ENCODE results near the gene HNRNPUL2. TPM values are rescaled to one million over a fixed set of nuclear protein-coding genes. Genes with fewer than 3 reads are reported as not detected.
A peak's percentile ranks its signal among the peaks of the same experiment; 100 is the strongest.

HNRNPUL2 gene
- total and polyA plus RNA-seq, 9 of the 15 experiments (the other 6 are each of a cell fraction or from before 2014, with no cell fraction given): 0.89 to 44.3 (median 15.2) TPM

- TF ChIP-seq ZNF407 (IDR thresholded peaks at IDR 0.05; ENCODE audit: low read depth): no peak
- no peak for TF ChIP-seq DDX20 (tag; IDR thresholded peaks at IDR 0.05; ENCODE audit: low read depth)
- TF ChIP-seq NFE2 (IDR thresholded peaks at IDR 0.05; ENCODE audit: low read depth): no peak
- TF ChIP-seq RBM25 (IDR thresholded peaks at IDR 0.05; ENCODE audit: low read depth, low read length, severe bottlenecking): peak; percentile 95
- no peak for TF ChIP-seq ZNF232 (CRISPR knock-in tag; IDR thresholded peaks at IDR 0.05)
- TF ChIP-seq PCBP2 (IDR thresholded peaks at IDR 0.05; ENCODE audit: low read depth, low read length, poor library complexity, severe bottlenecking): no peak
- TF ChIP-seq ZBTB12 (CRISPR knock-in tag; IDR thresholded peaks at IDR 0.05): no peak
- no peak for TF ChIP-seq NFRKB (IDR thresholded peaks at IDR 0.05; ENCODE audit: low read depth)
- peak; percentile 95 for TF ChIP-seq CEBPZ (IDR thresholded peaks at IDR 0.05; ENCODE audit: borderline replicate concordance, low read depth, low read length)
- TF ChIP-seq ZNF76 (CRISPR knock-in tag; IDR thresholded peaks at IDR 0.05; ENCODE audit: borderline replicate concordance): no peak
- no peak for TF ChIP-seq HMGN3 (IDR thresholded peaks at IDR 0.05; ENCODE audit: borderline replicate concordance, extremely low read depth, insufficient read length, low read depth, low read length)
- no peak for TF ChIP-seq ZNF224 (CRISPR knock-in tag; IDR thresholded peaks at IDR 0.05)
- peak in 1 of 2 experiments; percentile 45; a peak in 1 of 4 replicates for TF ChIP-seq FOXK2 (conservative IDR thresholded peaks at IDR 0.05 in 1 of 2, IDR thresholded peaks at IDR 0.05 in 1 of 2; ENCODE audit: low read depth in 2 of 2)
- no peak for TF ChIP-seq ZKSCAN1 (IDR thresholded peaks at IDR 0.05; ENCODE audit: low read depth, low read length)
Measured at GRCh38 chr11:62753736-62754603, 26.7 kb upstream of the HNRNPUL2 start, which contains the start of gene ZBTB3 (continued).
